K562 (cell line): ENCODE measurements around the gene GADD45B. TPM values are rescaled to one million over a fixed set of nuclear protein-coding genes. Genes with fewer than 3 reads are reported as not detected.

Experiments used
- BRF1 ChIP-seq: IDR thresholded peaks from 3 replicates; pipeline ENCODE4 v1.6.1; 2011; ENCODE audit warnings: borderline replicate concordance, mild to moderate bottlenecking; ENCODE audit not compliant: insufficient read length; ENCODE audit errors: extremely low read depth
- DNMT1 ChIP-seq: fragments of 450-650 bp; IDR thresholded peaks from 2 replicates; pipeline ENCODE4 v1.6.1; 2016; ENCODE audit warnings: antibody characterized with exemption, mild to moderate bottlenecking
- FOXA1 ChIP-seq: fragments of 450-650 bp; IDR thresholded peaks from 2 replicates; pipeline ENCODE4 v1.6.1; 2016; ENCODE audit warnings: mild to moderate bottlenecking, borderline replicate concordance
- FOXA3 ChIP-seq, 2 experiments: fragments of 450-650 bp in 1 of 2; sonication (generic) in 1 of 2; formaldehyde crosslinking; IDR thresholded peaks in 1 of 2; conservative IDR thresholded peaks in 1 of 2; 2 replicates each; pipeline versions ENCODE4 v1.4.0 to v1.8.0; 2020 to 2022; ENCODE audit warnings: mild to moderate bottlenecking in 2 of 2, missing genetic modification reagents in 1 of 2
- GABPA ChIP-seq: fragments of 200-800 bp; sonication (Bioruptor generic); conservative IDR thresholded peaks from 2 replicates; pipeline ENCODE4 v1.6.1; 2016; ENCODE audit warnings: low read depth, missing genetic modification characterization, missing compliant biosample characterization
- KLF13 ChIP-seq: fragments of 450-650 bp; IDR thresholded peaks from 2 replicates; pipeline ENCODE4 v1.6.1; 2016; ENCODE audit warnings: missing genetic modification characterization, low read depth, mild to moderate bottlenecking, missing compliant biosample characterization, moderate library complexity, borderline replicate concordance
- MEF2D ChIP-seq: conservative IDR thresholded peaks from 2 replicates; pipeline ENCODE4 v1.6.1; 2016; ENCODE audit warnings: low read depth, missing genetic modification characterization, missing compliant biosample characterization
- NONO ChIP-seq, 2 experiments: fragments of 200-400 bp in 1 of 2; fragments of 450-650 bp in 1 of 2; formaldehyde crosslinking in 1 of 2; IDR thresholded peaks; 2 replicates each; pipeline ENCODE4 v1.6.1; 2017; ENCODE audit warnings: low read depth in 2 of 2, mild to moderate bottlenecking in 2 of 2, moderate library complexity in 2 of 2, low read length in 1 of 2
- NR2F6 ChIP-seq: fragments of 450-650 bp; formaldehyde crosslinking; IDR thresholded peaks from 2 replicates; pipeline ENCODE4 v1.4.0; 2020; ENCODE audit warnings: mild to moderate bottlenecking
- RBM17 ChIP-seq: fragments of 200-400 bp; formaldehyde crosslinking; IDR thresholded peaks from 2 replicates; pipeline ENCODE4 v1.6.1; 2017; ENCODE audit warnings: low read depth, mild to moderate bottlenecking, low read length, borderline replicate concordance
- RNF2 ChIP-seq: sonication (generic); IDR thresholded peaks from 2 replicates; pipeline ENCODE4 v1.6.1; 2016
- SMAD2 ChIP-seq: fragments of 150-350 bp; IDR thresholded peaks from 2 replicates; pipeline ENCODE4 v1.6.1; 2014; ENCODE audit warnings: low read depth, mild to moderate bottlenecking, low read length
- SMC3 ChIP-seq: conservative IDR thresholded peaks from 2 replicates; pipeline ENCODE4 v1.6.1; 2011; ENCODE audit warnings: low read depth, low read length, improper control_type of control experiment; ENCODE audit not compliant: insufficient read depth
- STAT5B ChIP-seq: fragments of 250-450 bp; sonication (Bioruptor Pico); IDR thresholded peaks from 2 replicates; pipeline ENCODE4 v1.8.0; 2021; ENCODE audit warnings: mild to moderate bottlenecking, inconsistent platforms
- ZFP36 ChIP-seq: fragments of 150-350 bp; IDR thresholded peaks from 2 replicates; pipeline ENCODE4 v1.6.1; 2018; ENCODE audit warnings: low read length, low read depth; ENCODE audit not compliant: partially characterized antibody
- ZNF24 ChIP-seq: fragments of 450-650 bp; IDR thresholded peaks from 2 replicates; pipeline ENCODE4 v1.6.1; 2016
- ZNF449 ChIP-seq: fragments of 250-450 bp; sonication (Bioruptor Pico); IDR thresholded peaks from 2 replicates; pipeline ENCODE4 v1.8.0; 2022; ENCODE audit warnings: moderate library complexity, mild to moderate bottlenecking, inconsistent platforms
- polyA plus RNA-seq, 8 experiments: library from polyadenylated mRNA; depleted of rRNA in 4 of 8; stranded (reverse) in 5 of 8; unstranded in 3 of 8; fragments of >200 nt; fragmentation: Nextera tagmentation in 2 of 8; fragmentation: Illumina TruSeq in 1 of 8; extraction: Ambion mirVana in 2 of 8; extraction: Trizol in 1 of 8; gene quantifications; 2 replicates each; pipeline versions ENCODE4 v1.2.1 to v1.2.3, GENCODE V29; 2011 to 2014; ENCODE audit warnings: inconsistent platforms in 1 of 8, missing spikeins in 1 of 8
- total RNA-seq, 7 experiments: library from RNA; depleted of rRNA in 6 of 7; stranded (reverse); fragments of >200 nt in 6 of 7; fragmentation: Illumina TruSeq in 2 of 7; extraction: Trizol in 2 of 7; gene quantifications; 2 replicates each; pipeline versions ENCODE4 v1.2.1 to v1.2.3, GENCODE V29; 2011 to 2021; ENCODE audit warnings: low replicate concordance in 1 of 7
- TF ChIP-seq, protein P1 (sequence below), 3 experiments: fragments of 200-800 bp in 1 of 3; sonication (Bioruptor generic) in 1 of 3; sonication (generic) in 1 of 3; formaldehyde crosslinking in 1 of 3; IDR thresholded peaks; 2 replicates each; pipeline versions ENCODE4 v1.6.1 to v1.8.0; 2016 to 2022; ENCODE audit warnings: mild to moderate bottlenecking in 2 of 3, missing compliant biosample characterization in 2 of 3, missing genetic modification characterization in 2 of 3, missing genetic modification reagents in 1 of 3
- TF ChIP-seq, protein P2 (sequence below): fragments of 250-450 bp; sonication (Bioruptor Pico); IDR thresholded peaks from 2 replicates; pipeline ENCODE4 v1.5.0; 2021
- TF ChIP-seq, protein P3 (sequence below), 2 experiments: fragments of 450-650 bp in 1 of 2; IDR thresholded peaks; 2 replicates each; pipeline ENCODE4 v1.6.1; 2011 to 2017; ENCODE audit warnings: low read depth in 2 of 2, antibody characterized with exemption in 1 of 2, borderline replicate concordance in 1 of 2, low read length in 1 of 2, mild to moderate bottlenecking in 1 of 2, mixed read lengths in 1 of 2; ENCODE audit not compliant: control insufficient read depth in 1 of 2
- TF ChIP-seq, protein P4 (sequence below), 2 experiments: fragments of 450-650 bp; IDR thresholded peaks; 2 replicates each; pipeline ENCODE4 v1.6.1; 2016

Gene GADD45B
- total and polyA plus RNA-seq, 9 of the 15 experiments (the other 6 are each of a cell fraction or from before 2014, with no cell fraction given) = 0.06 to 4.1 (median 2.1) TPM

DNA sequence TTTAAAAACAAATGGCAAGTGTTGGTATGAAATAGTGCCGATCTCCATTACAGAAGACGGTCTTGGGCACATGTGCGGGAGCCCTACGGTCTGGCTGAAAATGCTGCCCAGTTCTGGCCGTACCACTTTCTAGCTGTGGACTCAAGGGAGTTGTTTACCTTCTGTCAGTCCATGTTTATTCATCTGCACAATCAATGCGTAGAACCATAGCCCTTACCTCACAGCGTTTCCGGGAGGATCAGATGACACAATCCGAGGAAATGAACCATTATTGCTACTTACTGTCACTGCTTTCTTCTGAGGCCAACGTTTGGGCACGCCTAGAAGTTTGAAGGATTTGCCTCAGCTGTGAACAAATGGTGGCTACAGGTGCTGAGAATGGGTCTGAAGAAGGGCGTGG is 31.2 kb downstream of the GADD45B start (continued):
- TF ChIP-seq, protein P1, sequence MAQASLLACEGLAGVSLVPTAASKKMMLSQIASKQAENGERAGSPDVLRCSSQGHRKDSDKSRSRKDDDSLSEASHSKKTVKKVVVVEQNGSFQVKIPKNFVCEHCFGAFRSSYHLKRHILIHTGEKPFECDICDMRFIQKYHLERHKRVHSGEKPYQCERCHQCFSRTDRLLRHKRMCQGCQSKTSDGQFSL (CRISPR knock-in tag; IDR thresholded peaks at IDR 0.05) = no peak
- TF ChIP-seq, protein P1 (tag; IDR thresholded peaks at IDR 0.05) = no peak
- TF ChIP-seq MEF2D (tag) (no peak), SMAD2 (no peak), SMC3 (no peak), GABPA (tag) (peak; percentile 70), RBM17 (no peak), ZNF449 (CRISPR knock-in tag) (no peak), ZNF24 (peak; percentile 71; the same call in 1 of the 2 replicates), BRF1 (no peak), RNF2 (no peak), KLF13 (no peak), FOXA3 (CRISPR knock-in tag; conservative IDR thresholded peaks at IDR 0.05 in 1 of 2, IDR thresholded peaks at IDR 0.05 in 1 of 2) (peak; percentile 78 to 87), NR2F6 (CRISPR knock-in tag) (no peak), ZFP36 (no peak), FOXA1 (peak; percentile 55; the same call in 1 of the 2 replicates), DNMT1 (no peak), NONO (IDR thresholded peaks at IDR 0.05; ENCODE audit: low read depth in 2 of 2, low read length in 1 of 2) (no peak), STAT5B (CRISPR knock-in tag) (no peak)
- TF ChIP-seq, protein P2, sequence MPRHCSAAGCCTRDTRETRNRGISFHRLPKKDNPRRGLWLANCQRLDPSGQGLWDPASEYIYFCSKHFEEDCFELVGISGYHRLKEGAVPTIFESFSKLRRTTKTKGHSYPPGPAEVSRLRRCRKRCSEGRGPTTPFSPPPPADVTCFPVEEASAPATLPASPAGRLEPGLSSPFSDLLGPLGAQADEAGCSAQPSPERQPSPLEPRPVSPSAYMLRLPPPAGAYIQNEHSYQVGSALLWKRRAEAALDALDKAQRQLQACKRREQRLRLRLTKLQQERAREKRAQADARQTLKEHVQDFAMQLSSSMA (CRISPR knock-in tag) = no peak
- TF ChIP-seq, protein P3, sequence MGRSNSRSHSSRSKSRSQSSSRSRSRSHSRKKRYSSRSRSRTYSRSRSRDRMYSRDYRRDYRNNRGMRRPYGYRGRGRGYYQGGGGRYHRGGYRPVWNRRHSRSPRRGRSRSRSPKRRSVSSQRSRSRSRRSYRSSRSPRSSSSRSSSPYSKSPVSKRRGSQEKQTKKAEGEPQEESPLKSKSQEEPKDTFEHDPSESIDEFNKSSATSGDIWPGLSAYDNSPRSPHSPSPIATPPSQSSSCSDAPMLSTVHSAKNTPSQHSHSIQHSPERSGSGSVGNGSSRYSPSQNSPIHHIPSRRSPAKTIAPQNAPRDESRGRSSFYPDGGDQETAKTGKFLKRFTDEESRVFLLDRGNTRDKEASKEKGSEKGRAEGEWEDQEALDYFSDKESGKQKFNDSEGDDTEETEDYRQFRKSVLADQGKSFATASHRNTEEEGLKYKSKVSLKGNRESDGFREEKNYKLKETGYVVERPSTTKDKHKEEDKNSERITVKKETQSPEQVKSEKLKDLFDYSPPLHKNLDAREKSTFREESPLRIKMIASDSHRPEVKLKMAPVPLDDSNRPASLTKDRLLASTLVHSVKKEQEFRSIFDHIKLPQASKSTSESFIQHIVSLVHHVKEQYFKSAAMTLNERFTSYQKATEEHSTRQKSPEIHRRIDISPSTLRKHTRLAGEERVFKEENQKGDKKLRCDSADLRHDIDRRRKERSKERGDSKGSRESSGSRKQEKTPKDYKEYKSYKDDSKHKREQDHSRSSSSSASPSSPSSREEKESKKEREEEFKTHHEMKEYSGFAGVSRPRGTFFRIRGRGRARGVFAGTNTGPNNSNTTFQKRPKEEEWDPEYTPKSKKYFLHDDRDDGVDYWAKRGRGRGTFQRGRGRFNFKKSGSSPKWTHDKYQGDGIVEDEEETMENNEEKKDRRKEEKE (IDR thresholded peaks at IDR 0.05; ENCODE audit: borderline replicate concordance in 1 of 2, control insufficient read depth in 1 of 2, low read depth in 2 of 2, low read length in 1 of 2) = no peak
- TF ChIP-seq, protein P4, sequence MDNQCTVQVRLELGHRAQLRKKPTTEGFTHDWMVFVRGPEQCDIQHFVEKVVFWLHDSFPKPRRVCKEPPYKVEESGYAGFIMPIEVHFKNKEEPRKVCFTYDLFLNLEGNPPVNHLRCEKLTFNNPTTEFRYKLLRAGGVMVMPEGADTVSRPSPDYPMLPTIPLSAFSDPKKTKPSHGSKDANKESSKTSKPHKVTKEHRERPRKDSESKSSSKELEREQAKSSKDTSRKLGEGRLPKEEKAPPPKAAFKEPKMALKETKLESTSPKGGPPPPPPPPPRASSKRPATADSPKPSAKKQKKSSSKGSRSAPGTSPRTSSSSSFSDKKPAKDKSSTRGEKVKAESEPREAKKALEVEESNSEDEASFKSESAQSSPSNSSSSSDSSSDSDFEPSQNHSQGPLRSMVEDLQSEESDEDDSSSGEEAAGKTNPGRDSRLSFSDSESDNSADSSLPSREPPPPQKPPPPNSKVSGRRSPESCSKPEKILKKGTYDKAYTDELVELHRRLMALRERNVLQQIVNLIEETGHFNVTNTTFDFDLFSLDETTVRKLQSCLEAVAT (IDR thresholded peaks at IDR 0.05) = no peak
